AG09319 (cell line): ENCODE data around the gene APOB.

Experiments
- DNase-seq: peaks from one replicate; pipeline ENCODE4 v3.0.0-alpha.2; 2010; ENCODE audit warnings: low read depth; ENCODE audit errors: extremely low read depth
- TF ChIP-seq, protein P1 (sequence below): IDR thresholded peaks from 2 replicates; pipeline ENCODE4 v1.5.1; 2011; ENCODE audit warnings: low read depth, mild to moderate bottlenecking, inconsistent platforms, low read length, moderate library complexity

APOB gene

DNA sequence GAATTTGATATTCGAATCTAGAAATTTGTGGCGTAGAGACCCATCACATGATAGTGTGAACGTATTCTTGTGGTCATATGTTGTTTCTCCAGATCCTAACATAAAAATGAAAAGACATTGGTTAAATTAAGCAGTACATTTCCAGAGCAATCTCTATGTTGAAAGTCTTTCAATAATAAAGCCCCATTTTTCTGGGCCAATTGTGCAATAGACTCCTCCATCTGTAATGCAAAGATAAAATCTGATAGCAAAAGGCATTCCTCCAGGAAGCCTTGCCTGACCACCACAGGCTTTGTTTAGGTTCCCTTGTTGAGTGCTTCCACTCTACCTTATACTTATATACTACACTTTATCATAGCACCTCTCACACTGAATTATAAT is 31.3 kb downstream of the APOB start:
- DNase-seq = no peak
- TF ChIP-seq, protein P1, sequence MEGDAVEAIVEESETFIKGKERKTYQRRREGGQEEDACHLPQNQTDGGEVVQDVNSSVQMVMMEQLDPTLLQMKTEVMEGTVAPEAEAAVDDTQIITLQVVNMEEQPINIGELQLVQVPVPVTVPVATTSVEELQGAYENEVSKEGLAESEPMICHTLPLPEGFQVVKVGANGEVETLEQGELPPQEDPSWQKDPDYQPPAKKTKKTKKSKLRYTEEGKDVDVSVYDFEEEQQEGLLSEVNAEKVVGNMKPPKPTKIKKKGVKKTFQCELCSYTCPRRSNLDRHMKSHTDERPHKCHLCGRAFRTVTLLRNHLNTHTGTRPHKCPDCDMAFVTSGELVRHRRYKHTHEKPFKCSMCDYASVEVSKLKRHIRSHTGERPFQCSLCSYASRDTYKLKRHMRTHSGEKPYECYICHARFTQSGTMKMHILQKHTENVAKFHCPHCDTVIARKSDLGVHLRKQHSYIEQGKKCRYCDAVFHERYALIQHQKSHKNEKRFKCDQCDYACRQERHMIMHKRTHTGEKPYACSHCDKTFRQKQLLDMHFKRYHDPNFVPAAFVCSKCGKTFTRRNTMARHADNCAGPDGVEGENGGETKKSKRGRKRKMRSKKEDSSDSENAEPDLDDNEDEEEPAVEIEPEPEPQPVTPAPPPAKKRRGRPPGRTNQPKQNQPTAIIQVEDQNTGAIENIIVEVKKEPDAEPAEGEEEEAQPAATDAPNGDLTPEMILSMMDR = no peak

DNA sequence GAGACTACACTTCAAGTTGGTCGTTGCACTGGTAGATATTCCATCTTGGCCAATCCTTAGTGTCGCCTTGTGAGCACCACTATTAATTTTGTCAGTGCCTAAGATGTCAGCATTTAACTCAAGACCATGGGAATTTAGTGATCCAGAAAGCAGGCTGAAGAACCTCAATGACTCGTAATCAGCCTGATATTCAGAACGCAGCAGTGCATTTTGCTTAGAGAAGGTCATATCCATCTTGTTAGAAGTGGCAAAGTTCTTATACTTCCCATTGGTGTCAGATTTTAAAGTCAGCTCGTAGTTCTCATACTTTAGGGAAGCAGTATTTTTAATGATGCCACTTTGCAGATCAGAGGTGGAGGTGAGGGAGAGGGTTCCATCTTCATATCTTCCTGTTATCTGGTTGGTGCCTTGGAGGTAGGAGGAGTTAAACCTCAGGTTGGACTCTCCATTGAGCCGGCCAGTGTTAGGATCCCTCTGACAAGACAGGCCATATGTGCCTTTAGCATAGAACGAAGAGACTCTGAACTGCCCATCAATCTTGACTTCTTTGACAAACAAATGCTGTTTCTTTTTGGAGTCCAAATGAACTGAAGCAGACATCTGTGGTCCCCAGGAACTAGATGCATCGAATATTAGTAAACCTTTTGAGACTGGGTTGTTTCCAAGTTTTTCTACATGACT is 31.9 kb downstream of the APOB start:
- DNase-seq = no peak
- TF ChIP-seq, protein P1 = no peak

- TF ChIP-seq, protein P1 = no peak
- DNase-seq = no peak
These were observed 32.4 kb downstream of the APOB start for GRCh38 chr2:21011453-21011852.

DNA sequence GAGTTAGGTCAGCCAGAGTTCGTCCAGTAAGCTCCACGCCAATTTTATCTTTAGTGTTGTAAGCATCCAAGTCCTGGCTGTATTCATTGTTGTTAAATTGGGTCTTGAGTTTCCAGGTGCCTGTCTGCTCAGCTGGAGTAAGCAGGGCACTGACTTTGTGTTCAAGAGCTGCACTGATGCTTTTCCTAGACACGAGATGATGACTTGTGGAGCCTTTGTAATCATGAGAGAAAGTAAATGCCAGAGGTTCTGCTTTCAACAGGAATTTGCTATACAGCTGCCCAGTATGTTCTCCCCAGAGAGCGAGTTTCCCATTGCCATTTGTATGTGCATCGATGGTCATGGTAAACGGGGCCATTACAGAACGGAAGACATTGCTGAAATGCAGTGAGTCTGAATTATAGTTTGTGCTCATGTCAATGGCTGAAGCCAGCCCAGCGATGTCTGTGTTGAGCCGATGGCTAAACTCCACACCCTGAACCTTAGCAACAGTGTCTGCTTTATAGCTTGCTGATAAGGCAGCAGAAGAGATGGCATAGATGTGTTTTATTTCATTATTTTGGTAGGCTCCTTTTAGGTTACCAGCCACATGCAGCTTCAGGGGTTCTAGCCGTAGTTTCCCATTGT is 32.9 kb downstream of the APOB start:
- DNase-seq = no peak
- TF ChIP-seq, protein P1 = no peak

- DNase-seq = no peak
- TF ChIP-seq, protein P1 = no peak
These were observed 34.1 kb downstream of the APOB start for GRCh38 chr2:21009662-21010225.

DNA sequence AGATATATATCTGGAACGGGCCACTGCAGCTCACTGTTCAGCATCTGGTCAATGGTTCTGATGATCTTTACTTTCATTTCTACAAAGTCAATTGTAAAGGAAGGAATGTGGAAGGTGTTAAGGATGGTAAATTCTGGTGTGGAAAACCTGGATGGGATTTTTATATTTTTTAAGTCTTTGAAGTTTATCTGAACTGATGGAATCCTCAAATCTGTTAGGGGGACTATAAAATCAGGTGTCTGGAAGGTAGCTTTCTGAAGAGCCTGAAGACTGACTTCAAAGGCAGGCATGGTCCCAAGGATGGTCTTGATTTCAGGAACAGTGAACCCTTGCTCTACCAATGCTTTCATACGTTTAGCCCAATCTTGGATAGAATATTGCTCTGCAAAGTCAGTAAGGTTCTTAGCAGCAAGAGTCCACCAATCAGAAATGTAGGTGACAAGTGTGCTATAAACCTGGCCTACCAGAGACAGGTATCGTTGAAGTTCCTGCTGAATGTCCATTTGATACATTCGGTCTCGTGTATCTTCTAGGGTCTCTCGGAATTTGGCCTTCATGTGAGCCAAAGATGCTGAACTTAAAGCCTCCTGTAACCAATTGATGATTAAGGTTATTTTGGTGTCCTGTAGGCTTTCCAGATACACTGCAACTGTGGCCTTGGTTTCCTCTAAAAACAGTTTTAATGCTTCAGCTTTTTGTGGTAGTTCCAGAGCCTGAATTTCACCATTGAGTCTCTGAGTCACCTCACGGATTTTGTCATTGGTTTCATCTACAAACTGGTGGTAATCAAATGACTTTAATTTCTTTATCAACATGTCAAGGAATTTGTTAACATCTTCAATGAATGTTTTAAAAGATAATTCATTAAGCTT is 34.8 kb downstream of the APOB start:
- TF ChIP-seq, protein P1 = no peak
- DNase-seq = no peak
